ENCODE results near the gene CNOT1. TPM values are rescaled to one million over a fixed set of nuclear protein-coding genes. Genes with fewer than 3 reads are reported as not detected.

Gene CNOT1
- total RNA-seq, 1 donor from 2014 or later = 213 TPM

- H3K4me1 Mint-ChIP-seq = no peaks in the 10 kb centered on the region
- TF ChIP-seq CTCF (IDR thresholded peaks at IDR 0.05; ENCODE audit: unreplicated experiment) = no peak
- DNase-seq (ENCODE audit: low spot score in 2 of 2, unreplicated experiment in 2 of 2) = no peak
- no peak overlapping the region for H3K27ac Mint-ChIP-seq
- H3K4me3 Mint-ChIP-seq = no peak overlapping the region
- H3K27me3 Mint-ChIP-seq (ENCODE audit: low read depth) = no peaks in the 10 kb centered on the region
- peaks cover 58% of the 10 kb centered on the region for H3K36me3 Mint-ChIP-seq
- no peaks in the 10 kb centered on the region for H3K9me3 Mint-ChIP-seq
These were observed 87.9 kb downstream of the CNOT1 start for GRCh38 chr16:58541711-58542110.

GRCh38 chr16:58537124-58537906, 92.3 kb downstream of the CNOT1 start:
- H3K9me3 Mint-ChIP-seq = no peaks in the 10 kb centered on the region
- H3K27ac Mint-ChIP-seq = no peak overlapping the region
- H3K36me3 Mint-ChIP-seq = peaks cover 63% of the 10 kb centered on the region
- H3K4me1 Mint-ChIP-seq = no peaks in the 10 kb centered on the region
- no peak overlapping the region for H3K4me3 Mint-ChIP-seq
- TF ChIP-seq CTCF (IDR thresholded peaks at IDR 0.05; ENCODE audit: unreplicated experiment) = no peak
- no peak for DNase-seq (ENCODE audit: low spot score in 2 of 2, unreplicated experiment in 2 of 2)
- H3K27me3 Mint-ChIP-seq (ENCODE audit: low read depth) = no peaks in the 10 kb centered on the region

GRCh38 chr16:58536278-58536677, 93.3 kb downstream of the CNOT1 start:
- H3K4me3 Mint-ChIP-seq = no peak overlapping the region
- no peaks in the 10 kb centered on the region for H3K9me3 Mint-ChIP-seq
- no peak for DNase-seq (ENCODE audit: low spot score in 2 of 2, unreplicated experiment in 2 of 2)
- TF ChIP-seq CTCF (IDR thresholded peaks at IDR 0.05; ENCODE audit: unreplicated experiment) = no peak
- peaks cover 64% of the 10 kb centered on the region for H3K36me3 Mint-ChIP-seq
- no peak overlapping the region for H3K27ac Mint-ChIP-seq
- H3K4me1 Mint-ChIP-seq = no peaks in the 10 kb centered on the region
- no peaks in the 10 kb centered on the region for H3K27me3 Mint-ChIP-seq (ENCODE audit: low read depth)

- Mint-ChIP-seq H3K9me3 (no peaks in the 10 kb centered on the region), H3K4me3 (no peak overlapping the region), H3K27ac (no peak overlapping the region), H3K36me3 (peaks cover 64% of the 10 kb centered on the region), H3K27me3 (ENCODE audit: low read depth) (no peaks in the 10 kb centered on the region), H3K4me1 (no peaks in the 10 kb centered on the region)
- DNase-seq (ENCODE audit: low spot score in 2 of 2, unreplicated experiment in 2 of 2) = no peak
- no peak for TF ChIP-seq CTCF (IDR thresholded peaks at IDR 0.05; ENCODE audit: unreplicated experiment)
These were observed 94.5 kb downstream of the CNOT1 start for GRCh38 chr16:58535100-58535499.

GRCh38 chr16:58533751-58534470, 95.7 kb downstream of the CNOT1 start:
- Mint-ChIP-seq H3K4me1 (no peaks in the 10 kb centered on the region), H3K9me3 (no peaks in the 10 kb centered on the region), H3K27ac (no peak overlapping the region), H3K36me3 (peaks cover 61% of the 10 kb centered on the region), H3K27me3 (ENCODE audit: low read depth) (no peaks in the 10 kb centered on the region), H3K4me3 (no peak overlapping the region)
- DNase-seq (ENCODE audit: low spot score in 2 of 2, unreplicated experiment in 2 of 2) = no peak
- no peak for TF ChIP-seq CTCF (IDR thresholded peaks at IDR 0.05; ENCODE audit: unreplicated experiment)

Data from mesothelial cell of epicardium (in vitro differentiated cells).